Measurements from ENCODE around the gene NELL2. TPM values are rescaled to one million over a fixed set of nuclear protein-coding genes. Genes with fewer than 3 reads are reported as not detected.

NELL2 gene
- total RNA-seq, 2 donors from 2014 or later = 0.63 to 6.0 TPM

DNA sequence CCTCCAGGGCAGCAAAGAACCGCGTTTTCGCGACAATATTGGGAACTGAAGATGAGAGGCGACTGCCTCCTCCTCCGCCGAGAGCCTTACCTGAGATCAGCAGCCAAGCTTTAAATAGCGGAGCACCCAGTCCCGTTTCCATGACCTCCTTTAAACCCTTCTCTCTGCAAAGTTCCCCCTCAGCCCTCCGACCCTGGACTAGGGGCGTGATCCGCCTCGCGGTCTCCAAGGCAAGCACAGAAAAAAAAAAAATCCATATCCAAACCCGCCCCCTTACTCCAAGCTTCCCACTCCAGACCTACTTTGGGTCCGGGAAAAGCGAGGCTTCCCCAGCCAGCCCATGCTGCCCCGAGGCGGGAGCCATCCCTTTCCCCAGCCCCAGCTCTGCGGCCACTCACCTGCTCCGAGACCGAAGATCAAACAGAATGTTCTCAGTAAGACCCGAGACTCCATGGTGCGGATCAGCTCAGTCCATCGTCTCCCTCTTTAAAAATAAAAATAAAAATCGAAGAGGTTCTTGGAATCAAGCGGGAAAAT lies 630 bp downstream of the NELL2 start:
- TF ChIP-seq, protein P1, sequence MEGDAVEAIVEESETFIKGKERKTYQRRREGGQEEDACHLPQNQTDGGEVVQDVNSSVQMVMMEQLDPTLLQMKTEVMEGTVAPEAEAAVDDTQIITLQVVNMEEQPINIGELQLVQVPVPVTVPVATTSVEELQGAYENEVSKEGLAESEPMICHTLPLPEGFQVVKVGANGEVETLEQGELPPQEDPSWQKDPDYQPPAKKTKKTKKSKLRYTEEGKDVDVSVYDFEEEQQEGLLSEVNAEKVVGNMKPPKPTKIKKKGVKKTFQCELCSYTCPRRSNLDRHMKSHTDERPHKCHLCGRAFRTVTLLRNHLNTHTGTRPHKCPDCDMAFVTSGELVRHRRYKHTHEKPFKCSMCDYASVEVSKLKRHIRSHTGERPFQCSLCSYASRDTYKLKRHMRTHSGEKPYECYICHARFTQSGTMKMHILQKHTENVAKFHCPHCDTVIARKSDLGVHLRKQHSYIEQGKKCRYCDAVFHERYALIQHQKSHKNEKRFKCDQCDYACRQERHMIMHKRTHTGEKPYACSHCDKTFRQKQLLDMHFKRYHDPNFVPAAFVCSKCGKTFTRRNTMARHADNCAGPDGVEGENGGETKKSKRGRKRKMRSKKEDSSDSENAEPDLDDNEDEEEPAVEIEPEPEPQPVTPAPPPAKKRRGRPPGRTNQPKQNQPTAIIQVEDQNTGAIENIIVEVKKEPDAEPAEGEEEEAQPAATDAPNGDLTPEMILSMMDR (IDR thresholded peaks at IDR 0.05) = no peak
- Histone ChIP-seq H3K27ac (no peak overlapping the region), H3K27me3 (replicated peaks; ENCODE audit: insufficient read depth) (no peaks in the 10 kb centered on the region), H3K4me3 (peak overlapping the region; percentile 78), H3K4me1 (ENCODE audit: control insufficient read depth in 1 of 2, low read depth in 2 of 2) (peaks cover 13 to 19% of the 10 kb centered on the region in 2 donors), H3K9me3 (no peaks in the 10 kb centered on the region), H3K36me3 (no peaks in the 10 kb centered on the region)
- DNase-seq (ENCODE audit: low spot score) (no peak), ATAC-seq (ENCODE audit: insufficient number of reproducible peaks, low FRiP score, low read depth) (no peak)

DNA sequence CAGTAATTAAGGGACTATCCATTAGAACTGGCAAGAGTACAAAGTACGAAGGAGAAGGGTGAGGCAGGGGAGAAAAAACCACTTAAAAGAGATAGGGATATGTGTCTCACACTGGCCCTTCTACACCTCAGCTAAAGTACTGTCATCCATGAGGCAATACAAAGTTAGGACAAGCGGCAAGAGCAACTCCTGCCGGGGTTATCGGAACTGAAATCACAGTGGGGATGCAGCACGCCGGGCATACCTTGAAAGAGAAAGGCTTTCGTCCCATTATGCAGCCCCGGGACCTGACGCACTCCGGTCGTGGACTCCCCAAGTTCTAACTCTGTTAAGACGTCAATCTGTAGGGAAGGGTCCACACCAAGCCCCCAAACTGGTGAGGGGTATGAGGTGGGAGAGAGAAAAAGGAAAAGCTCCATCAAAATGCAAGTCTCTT lies 1.1 kb downstream of the NELL2 start:
- Histone ChIP-seq H3K27me3 (replicated peaks; ENCODE audit: insufficient read depth) (no peaks in the 10 kb centered on the region), H3K4me1 (ENCODE audit: control insufficient read depth in 1 of 2, low read depth in 2 of 2) (peaks cover 13 to 19% of the 10 kb centered on the region in 2 donors), H3K9me3 (no peaks in the 10 kb centered on the region), H3K4me3 (peak overlapping the region; percentile 78), H3K36me3 (no peaks in the 10 kb centered on the region), H3K27ac (no peak overlapping the region)
- DNase-seq (ENCODE audit: low spot score) (no peak), ATAC-seq (ENCODE audit: insufficient number of reproducible peaks, low FRiP score, low read depth) (no peak)
- TF ChIP-seq, protein P1 (IDR thresholded peaks at IDR 0.05) = no peak

DNA sequence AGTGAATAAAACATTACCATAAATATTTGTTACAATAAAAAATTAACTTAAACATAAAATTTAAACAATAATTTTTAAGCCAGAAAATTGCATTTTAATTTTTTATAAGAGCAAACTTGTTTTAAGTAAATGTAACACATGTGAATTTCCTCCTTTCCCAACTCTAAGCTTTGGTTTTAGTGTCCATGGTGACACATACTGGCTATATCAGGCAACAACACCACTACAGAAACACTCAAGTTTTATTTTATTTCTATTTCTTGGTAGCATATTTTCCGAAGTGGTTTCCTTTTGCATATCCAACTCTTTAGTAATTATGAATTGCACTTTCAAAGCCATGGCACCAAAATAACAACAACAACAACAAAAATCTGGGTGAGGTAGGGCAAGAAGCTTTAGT lies 2.2 kb downstream of the NELL2 start:
- Histone ChIP-seq H3K27me3 (replicated peaks; ENCODE audit: insufficient read depth) (no peaks in the 10 kb centered on the region), H3K9me3 (no peaks in the 10 kb centered on the region), H3K36me3 (no peaks in the 10 kb centered on the region), H3K4me1 (ENCODE audit: control insufficient read depth in 1 of 2, low read depth in 2 of 2) (peaks cover 13 to 19% of the 10 kb centered on the region in 2 donors), H3K4me3 (no peak overlapping the region), H3K27ac (no peak overlapping the region)
- TF ChIP-seq, protein P1 (IDR thresholded peaks at IDR 0.05) = no peak
- no peak for DNase-seq (ENCODE audit: low spot score)
- ATAC-seq (ENCODE audit: insufficient number of reproducible peaks, low FRiP score, low read depth) = no peak

DNA sequence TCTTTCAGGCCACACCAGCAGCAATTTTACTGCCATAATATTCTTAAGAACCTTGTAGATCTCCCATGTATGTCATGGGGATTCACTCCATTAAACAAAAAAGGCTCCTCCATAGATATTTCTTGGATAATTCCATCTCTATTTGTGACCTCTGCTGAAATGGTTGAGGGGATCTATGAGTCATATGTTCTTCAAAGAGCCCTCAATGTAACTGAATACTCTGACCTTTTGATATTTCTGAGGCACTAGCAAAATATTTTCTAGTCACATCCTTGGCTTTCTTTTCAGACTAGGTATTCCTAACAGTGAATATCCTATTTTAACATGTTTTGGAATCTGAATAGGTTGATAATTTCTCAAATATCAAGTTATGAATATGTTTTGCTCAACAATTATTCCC lies 6.6 kb downstream of the NELL2 start:
- no peak overlapping the region for H3K27ac ChIP-seq
- TF ChIP-seq, protein P1 (IDR thresholded peaks at IDR 0.05) = no peak
- H3K4me3 ChIP-seq = no peak overlapping the region
- no peaks in the 10 kb centered on the region for H3K4me1 ChIP-seq (ENCODE audit: control insufficient read depth in 1 of 2, low read depth in 2 of 2)
- DNase-seq (ENCODE audit: low spot score) = no peak
- H3K9me3 ChIP-seq = no peaks in the 10 kb centered on the region
- H3K27me3 ChIP-seq (replicated peaks; ENCODE audit: insufficient read depth) = no peaks in the 10 kb centered on the region
- no peak for ATAC-seq (ENCODE audit: insufficient number of reproducible peaks, low FRiP score, low read depth)
- no peaks in the 10 kb centered on the region for H3K36me3 ChIP-seq

DNA sequence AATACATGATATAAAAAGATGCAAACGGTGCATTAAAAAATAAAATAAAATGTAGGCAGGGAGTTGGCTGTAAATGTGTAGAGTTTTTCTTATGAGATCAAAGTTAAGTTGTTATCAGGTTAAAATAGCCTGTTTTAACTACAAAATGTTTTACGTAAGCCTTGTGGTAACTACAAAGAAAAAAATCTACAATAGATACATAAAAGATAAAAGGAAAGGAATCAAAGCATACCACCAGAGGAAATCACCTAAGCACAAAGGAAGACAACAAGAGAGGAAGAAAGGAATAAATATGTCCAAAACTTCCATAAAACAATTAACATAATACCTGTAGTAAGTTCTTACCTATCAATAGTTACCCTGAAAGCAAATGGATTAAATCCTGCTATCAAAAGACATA lies 12.2 kb downstream of the NELL2 start:
- ATAC-seq (ENCODE audit: insufficient number of reproducible peaks, low FRiP score, low read depth) (no peak), DNase-seq (ENCODE audit: low spot score) (no peak)
- H3K4me3 ChIP-seq = no peak overlapping the region
- H3K36me3 ChIP-seq = no peaks in the 10 kb centered on the region
- TF ChIP-seq, protein P1 (IDR thresholded peaks at IDR 0.05) = no peak
- no peaks in the 10 kb centered on the region for H3K9me3 ChIP-seq
- H3K27ac ChIP-seq = no peak overlapping the region
- no peaks in the 10 kb centered on the region for H3K27me3 ChIP-seq (replicated peaks; ENCODE audit: insufficient read depth)
- no peaks in the 10 kb centered on the region for H3K4me1 ChIP-seq (ENCODE audit: control insufficient read depth in 1 of 2, low read depth in 2 of 2)
